SK-N-MC (cell line): Measurements from ENCODE around the gene ITGAV.

ENCODE experiments used
- DNase-seq: peaks from one replicate; pipeline ENCODE4 v3.0.0-alpha.2; 2011; ENCODE audit warnings: low read depth, low spot score
- H3K27ac ChIP-seq: fragments of 200-600 bp; sonication (generic); 2 replicates; pipeline ENCODE4 v1.5.1; 2016; ENCODE audit warnings: mixed run types
- H3K36me3 ChIP-seq: fragments of 200-600 bp; sonication (generic); 2 replicates; pipeline ENCODE4 v1.6.1; 2017; ENCODE audit warnings: antibody characterized with exemption, low read length, mixed read lengths; ENCODE audit not compliant: insufficient read depth
- H3K4me3 ChIP-seq: fragments of 200-600 bp; sonication (generic); 2 replicates; pipeline ENCODE4 v1.5.1; 2016
- H3K9ac ChIP-seq: fragments of 200-600 bp; sonication (generic); 2 replicates; pipeline ENCODE4 v1.8.0; 2017; ENCODE audit warnings: mixed run types, mixed read lengths; ENCODE audit not compliant: insufficient read length
- H3K9me3 ChIP-seq: fragments of 200-600 bp; sonication (generic); 2 replicates; pipeline ENCODE4 v1.6.1; 2017; ENCODE audit warnings: low read depth, mild to moderate bottlenecking, antibody characterized with exemption, low read length, moderate library complexity, mixed read lengths
- EZH2 ChIP-seq: fragments of 200-600 bp; sonication (generic); IDR thresholded peaks from one replicate; pipeline ENCODE4 v1.6.1; 2017; ENCODE audit warnings: antibody characterized with exemption
- FOXP2 ChIP-seq: optimal IDR thresholded peaks from 2 replicates; pipeline ENCODE3; 2011; ENCODE audit warnings: mild to moderate bottlenecking, moderate library complexity; ENCODE audit not compliant: insufficient read depth; ENCODE audit errors: extremely low read length, control extremely low read depth
- POLR2AphosphoS5 ChIP-seq: IDR thresholded peaks from 2 replicates; pipeline ENCODE4 v1.6.1; 2012; ENCODE audit warnings: mild to moderate bottlenecking, low read depth, low read length, borderline replicate concordance

The ITGAV gene

DNA sequence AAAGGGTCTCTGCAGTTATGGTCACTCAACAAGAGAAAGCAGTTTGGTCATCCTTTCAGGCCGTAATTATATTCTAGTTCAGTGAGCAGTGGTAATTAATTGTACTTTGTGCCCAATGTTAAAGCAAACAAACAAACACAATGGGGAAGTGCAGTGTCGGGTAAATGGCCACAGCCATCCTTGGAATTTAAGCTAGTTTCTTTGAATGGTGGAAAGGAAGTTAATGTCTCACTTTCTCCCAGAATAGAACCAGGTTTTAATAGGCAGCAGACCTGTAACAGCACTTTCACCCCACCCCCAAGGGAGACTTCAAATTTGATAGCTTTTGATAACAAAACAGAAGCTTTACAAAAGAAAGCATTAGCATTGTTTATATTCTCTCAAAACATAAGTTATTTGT, 20.0 kb upstream of the ITGAV start:
- DNase-seq = no peak
- Histone ChIP-seq H3K4me3 (no peak overlapping the region), H3K27ac (no peak overlapping the region), H3K9me3 (no peaks in the 10 kb centered on the region), H3K9ac (no peak overlapping the region), H3K36me3 (no peaks in the 10 kb centered on the region)
- TF ChIP-seq EZH2 = no peak
- no peak for TF ChIP-seq FOXP2

DNA sequence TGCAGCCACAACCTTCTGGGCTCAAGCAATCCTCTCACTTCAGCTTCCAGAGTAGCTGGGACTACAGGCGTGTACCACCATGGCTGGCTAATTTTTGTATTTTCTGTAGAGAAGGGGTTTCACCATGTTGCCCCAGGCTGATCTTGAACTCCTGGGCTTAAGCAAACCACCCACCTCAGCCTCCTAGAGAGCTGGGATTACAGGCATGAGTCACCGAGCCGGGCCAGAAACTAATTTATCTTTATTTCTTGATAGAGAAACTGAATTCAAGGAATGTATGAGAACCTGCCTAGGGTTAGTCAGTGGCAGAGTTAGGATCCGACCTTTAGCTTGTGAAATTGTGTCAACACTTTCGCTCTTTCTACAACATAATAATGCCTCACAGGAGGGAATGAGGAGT, 19.3 kb upstream of the ITGAV start:
- TF ChIP-seq EZH2 (no peak), FOXP2 (no peak), POLR2AphosphoS5 (no peak)
- Histone ChIP-seq H3K27ac (no peak overlapping the region), H3K4me3 (no peak overlapping the region), H3K9ac (no peak overlapping the region), H3K36me3 (no peaks in the 10 kb centered on the region), H3K9me3 (no peaks in the 10 kb centered on the region)
- no peak for DNase-seq

GRCh38 chr2:186572705-186573104, 17.2 kb upstream of the ITGAV start:
- Histone ChIP-seq H3K27ac (no peak overlapping the region), H3K4me3 (no peak overlapping the region), H3K9me3 (no peaks in the 10 kb centered on the region), H3K36me3 (no peaks in the 10 kb centered on the region), H3K9ac (no peak overlapping the region)
- DNase-seq = no peak
- TF ChIP-seq FOXP2 (no peak), EZH2 (no peak), POLR2AphosphoS5 (no peak)

DNA sequence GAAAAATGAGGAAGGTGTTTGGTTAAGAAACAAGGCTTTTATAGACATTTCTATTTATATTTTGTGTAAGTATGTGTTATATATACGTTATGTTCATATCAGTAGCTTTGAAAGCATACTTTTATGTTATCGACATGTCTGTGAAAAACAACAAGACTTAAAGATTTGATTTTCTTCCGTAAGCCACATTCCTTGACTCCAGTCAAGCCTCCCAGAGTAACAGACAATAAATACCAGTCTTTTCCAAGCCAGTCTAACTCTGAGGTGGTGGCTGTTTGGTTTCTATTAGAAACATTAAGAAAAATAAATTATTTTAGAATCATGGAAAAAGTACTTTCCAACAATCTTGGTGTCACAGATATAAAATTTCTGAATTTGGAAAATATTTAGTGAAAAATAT, 16.3 kb upstream of the ITGAV start:
- H3K9ac ChIP-seq = no peak overlapping the region
- no peak for TF ChIP-seq FOXP2
- TF ChIP-seq POLR2AphosphoS5 = no peak
- no peak for TF ChIP-seq EZH2
- no peaks in the 10 kb centered on the region for H3K9me3 ChIP-seq
- H3K36me3 ChIP-seq = no peaks in the 10 kb centered on the region
- H3K4me3 ChIP-seq = no peak overlapping the region
- no peak for DNase-seq
- no peak overlapping the region for H3K27ac ChIP-seq

- peak; percentile 47 for DNase-seq
- TF ChIP-seq POLR2AphosphoS5 (no peak), FOXP2 (no peak), EZH2 (no peak)
- Histone ChIP-seq H3K27ac (peak overlapping the region; percentile 30; the same call in 1 of the 2 replicates), H3K4me3 (no peak overlapping the region), H3K36me3 (no peaks in the 10 kb centered on the region), H3K9me3 (no peaks in the 10 kb centered on the region), H3K9ac (no peak overlapping the region)
These were observed 14.6 kb upstream of the ITGAV start for GRCh38 chr2:186575302-186575701.

DNA sequence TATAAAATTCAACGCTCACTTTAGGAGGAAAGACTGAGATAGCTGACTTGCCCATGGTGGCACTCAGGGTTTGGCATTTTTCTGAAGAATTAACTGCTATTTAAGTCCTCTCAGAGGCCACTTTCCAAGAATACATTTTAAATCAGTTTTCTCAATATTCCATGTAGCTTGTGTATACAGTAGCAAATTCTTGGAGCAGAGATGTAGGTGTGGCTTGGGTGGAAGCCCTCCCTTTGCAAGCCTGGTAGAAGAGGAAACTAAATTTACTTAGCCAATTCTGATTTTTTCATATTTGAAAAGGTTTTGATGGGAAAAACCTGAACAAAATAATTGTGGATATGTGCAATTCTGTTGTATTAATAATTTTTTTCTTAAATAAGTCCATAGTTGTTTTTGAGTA, 14.0 kb upstream of the ITGAV start:
- no peak overlapping the region for H3K9ac ChIP-seq
- H3K27ac ChIP-seq = no peak overlapping the region
- DNase-seq = no peak
- H3K4me3 ChIP-seq = no peak overlapping the region
- no peaks in the 10 kb centered on the region for H3K36me3 ChIP-seq
- TF ChIP-seq FOXP2 (no peak), POLR2AphosphoS5 (no peak), EZH2 (no peak)
- no peaks in the 10 kb centered on the region for H3K9me3 ChIP-seq

DNA sequence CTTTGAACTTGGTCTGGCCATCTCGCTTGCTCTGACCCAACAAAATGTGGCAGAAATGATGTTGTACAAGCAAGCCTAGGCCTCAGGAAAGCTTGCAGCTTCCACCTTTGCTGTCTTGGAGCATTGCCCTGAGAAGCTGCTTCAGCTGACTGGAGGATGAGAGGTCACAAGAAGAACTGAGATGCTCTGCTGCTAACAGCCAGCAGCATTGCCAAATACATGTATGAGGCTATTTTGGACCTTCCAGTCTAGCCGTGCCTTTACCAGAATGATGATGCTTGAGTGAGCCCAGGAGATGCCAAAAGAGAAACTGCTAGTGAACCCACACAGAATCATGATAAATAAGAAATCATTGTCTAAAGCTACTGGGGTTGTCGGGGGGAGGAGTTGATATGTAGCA, 13.2 kb upstream of the ITGAV start:
- Histone ChIP-seq H3K9me3 (no peaks in the 10 kb centered on the region), H3K9ac (no peak overlapping the region), H3K27ac (no peak overlapping the region), H3K36me3 (no peaks in the 10 kb centered on the region), H3K4me3 (no peak overlapping the region)
- DNase-seq = no peak
- TF ChIP-seq POLR2AphosphoS5 (no peak), EZH2 (no peak), FOXP2 (no peak)

DNA sequence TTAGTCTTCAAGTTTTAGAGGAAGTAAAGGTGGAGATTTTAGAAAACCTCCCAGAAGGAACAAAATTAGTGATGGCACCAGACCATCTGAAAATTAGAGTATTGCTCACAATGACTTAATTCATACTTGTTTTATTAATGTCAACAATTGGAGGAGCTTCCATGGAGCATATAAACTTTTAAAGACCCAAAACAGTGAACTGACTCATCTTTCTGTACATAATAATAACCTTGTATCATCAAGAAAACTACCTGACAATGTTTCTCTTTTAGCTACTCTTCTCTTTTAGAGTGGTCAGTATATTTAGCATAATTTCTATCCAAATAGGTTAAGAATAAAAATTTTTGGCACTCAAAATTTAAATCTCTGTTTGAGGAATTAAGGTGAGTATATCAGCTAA, 7.2 kb upstream of the ITGAV start:
- H3K9ac ChIP-seq = no peak overlapping the region
- no peak for TF ChIP-seq FOXP2
- no peak for TF ChIP-seq EZH2
- no peak for TF ChIP-seq POLR2AphosphoS5

GRCh38 chr2:186584053-186584452, 5.8 kb upstream of the ITGAV start:
- no peak for TF ChIP-seq FOXP2
- no peak for TF ChIP-seq EZH2
- TF ChIP-seq POLR2AphosphoS5 = no peak
- no peaks in the 10 kb centered on the region for H3K9me3 ChIP-seq
- H3K4me3 ChIP-seq = no peak overlapping the region
- no peak overlapping the region for H3K27ac ChIP-seq
- H3K36me3 ChIP-seq = no peaks in the 10 kb centered on the region
- no peak overlapping the region for H3K9ac ChIP-seq
- no peak for DNase-seq

More for the DNA sequence above, 7.2 kb upstream of the ITGAV start:
- Histone ChIP-seq H3K36me3 (no peaks in the 10 kb centered on the region), H3K9me3 (no peaks in the 10 kb centered on the region), H3K27ac (no peak overlapping the region), H3K4me3 (no peak overlapping the region)
- DNase-seq = no peak
